HepG2 (cell line): ENCODE measurements around the gene LGALS13. TPM values are rescaled to one million over a fixed set of nuclear protein-coding genes. Genes with fewer than 3 reads are reported as not detected.

Source experiments
- ATAC-seq: fragments of 200-7000 bp; cut with Tn5 transposase; 3 replicates; pipeline ENCODE4 v1.9.1; 2020; ENCODE audit warnings: mild to moderate bottlenecking, moderate library complexity
- BruUV-seq: library from RNA; stranded (reverse); fragments of 400-500 nt; replicated peaks from 2 replicates; lab custom pipeline; 2021; lab: Mats Ljungman, UMichigan
- CTCF ChIA-PET: fragments of 300-600 bp; formaldehyde crosslinking; extraction: SDS; loops from one replicate; lab custom pipeline; 2021; ENCODE audit warnings: low total read pairs, inconsistent platforms, low intra/inter-chr PET ratio; lab: Yijun Ruan, JAX
- POLR2A ChIA-PET: fragments of 350-600 bp; sonication (Branson Sonifier 250); formaldehyde crosslinking; loops from one replicate; lab custom pipeline; 2020; ENCODE audit warnings: antibody characterized with exemption, inconsistent platforms; lab: Yijun Ruan, JAX
- DNase-seq: peaks from one replicate; pipeline ENCODE4 v3.0.0-alpha.2; 2015; ENCODE audit warnings: low spot score
- FAIRE-seq: peaks from 3 replicates; lab custom pipeline; 2011; peaks lifted over from hg19 to GRCh38; lab: Jason Lieb, UNC
- H2AFZ ChIP-seq: one replicate; pipeline ENCODE4 v1.6.1; 2011; ENCODE audit warnings: low read length, inconsistent platforms
- H3K27ac ChIP-seq: fragments of 300-600 bp; 3 replicates; pipeline ENCODE4 v1.8.0; 2011; ENCODE audit warnings: mixed run types, mild to moderate bottlenecking, mixed read lengths, low read length, inconsistent platforms; ENCODE audit not compliant: insufficient read depth; ENCODE audit errors: extremely low read length
- H3K27me3 ChIP-seq, 2 experiments: fragments of 200-600 bp in 1 of 2; 2 replicates in 1 of 2; 3 replicates in 1 of 2; pipeline versions ENCODE4 v1.6.0 to v1.8.0; 2011; ENCODE audit warnings: low read length in 2 of 2, mild to moderate bottlenecking in 2 of 2, moderate library complexity in 2 of 2, inconsistent platforms in 1 of 2; ENCODE audit not compliant: insufficient read depth in 2 of 2, control insufficient read depth in 1 of 2
- H3K36me3 ChIP-seq, 2 experiments: fragments of 200-600 bp in 1 of 2; replicated peaks in 1 of 2; 2 replicates in 1 of 2; 3 replicates in 1 of 2; pipeline versions ENCODE4 v1.5.1 to v1.8.0; 2011; ENCODE audit warnings: low read length in 2 of 2, inconsistent platforms in 1 of 2; ENCODE audit not compliant: insufficient read depth in 2 of 2, control insufficient read depth in 1 of 2
- H3K4me1 ChIP-seq: 2 replicates; pipeline ENCODE4 v1.5.1; 2012; ENCODE audit warnings: low read length, inconsistent platforms; ENCODE audit not compliant: insufficient read depth
- H3K4me2 ChIP-seq: 2 replicates; pipeline ENCODE4 v1.6.0; 2011; ENCODE audit warnings: low read depth, low read length, inconsistent platforms
- H3K4me3 ChIP-seq, 3 experiments: fragments of 200-600 bp in 1 of 3; sonication (generic), shearing (Covaris generic) in 1 of 3; replicated peaks in 1 of 3; 2 replicates each; pipeline ENCODE4 v1.5.1; 2011 to 2016; ENCODE audit warnings: low read length in 3 of 3, inconsistent platforms in 2 of 3, low read depth in 2 of 3, mild to moderate bottlenecking in 2 of 3, control low read depth in 1 of 3, mixed read lengths in 1 of 3; ENCODE audit not compliant: insufficient read depth in 1 of 3
- H3K79me2 ChIP-seq: one replicate; pipeline ENCODE4 v1.6.1; 2011; ENCODE audit warnings: low read length, inconsistent platforms; ENCODE audit not compliant: insufficient read depth
- H3K9ac ChIP-seq: 2 replicates; pipeline ENCODE4 v1.6.0; 2011; ENCODE audit warnings: mild to moderate bottlenecking, low read depth, low read length, inconsistent platforms; ENCODE audit not compliant: insufficient read depth
- H3K9me3 ChIP-seq: 2 replicates; pipeline ENCODE4 v1.5.1; 2012; ENCODE audit warnings: mild to moderate bottlenecking, low read length
- H4K20me1 ChIP-seq: 2 replicates; pipeline ENCODE4 v1.6.0; 2011; ENCODE audit warnings: inconsistent platforms, mild to moderate bottlenecking, low read length, moderate library complexity; ENCODE audit not compliant: insufficient read depth
- ARID5B ChIP-seq: IDR thresholded peaks from 2 replicates; pipeline ENCODE4 v1.4.0; 2020; ENCODE audit warnings: mild to moderate bottlenecking, missing genetic modification reagents
- CEBPB ChIP-seq: IDR thresholded peaks from 2 replicates; pipeline ENCODE4 v1.6.1; 2011; ENCODE audit warnings: low read depth, low read length, improper control_type of control experiment, borderline replicate concordance
- FOXA1 ChIP-seq, 2 experiments: fragments of 450-650 bp in 1 of 2; sonication (generic) in 1 of 2; formaldehyde crosslinking in 1 of 2; IDR thresholded peaks; 2 replicates each; pipeline versions ENCODE4 v1.4.0 to v1.6.1; 2016 to 2020; ENCODE audit warnings: missing genetic modification reagents in 1 of 2
- GATAD2A ChIP-seq: IDR thresholded peaks from 2 replicates; pipeline ENCODE4 v1.6.1; 2016
- HDAC2 ChIP-seq: sonication (generic); formaldehyde crosslinking; IDR thresholded peaks from 2 replicates; pipeline ENCODE4 v1.4.0; 2020; ENCODE audit warnings: missing genetic modification reagents
- HOXA3 ChIP-seq: sonication (generic); formaldehyde crosslinking; IDR thresholded peaks from 2 replicates; pipeline ENCODE4 v1.5.0; 2020; ENCODE audit warnings: missing genetic modification reagents
- IRF1 ChIP-seq: sonication (generic); formaldehyde crosslinking; IDR thresholded peaks from 2 replicates; pipeline ENCODE4 v1.4.0; 2020; ENCODE audit warnings: low read depth, mild to moderate bottlenecking, missing genetic modification reagents
- LCORL ChIP-seq, 2 experiments: fragments of 450-650 bp in 1 of 2; sonication (generic) in 1 of 2; formaldehyde crosslinking in 1 of 2; IDR thresholded peaks; 2 replicates each; pipeline versions ENCODE4 v1.5.0 to v1.6.1; 2017 to 2020; ENCODE audit warnings: antibody characterized with exemption in 1 of 2, missing genetic modification reagents in 1 of 2
- MAFF ChIP-seq: IDR thresholded peaks from 2 replicates; pipeline ENCODE4 v1.6.1; 2011; ENCODE audit warnings: low read depth, low read length, improper control_type of control experiment
- MIER2 ChIP-seq: IDR thresholded peaks from 2 replicates; pipeline ENCODE4 v1.6.1; 2016; ENCODE audit warnings: missing biosample characterization, missing genetic modification reagents
- POLR2AphosphoS2 ChIP-seq: IDR thresholded peaks from 2 replicates; pipeline ENCODE4 v1.6.1; 2011; ENCODE audit warnings: low read depth, low read length, improper control_type of control experiment
- SALL1 ChIP-seq: sonication (generic); formaldehyde crosslinking; IDR thresholded peaks from 2 replicates; pipeline ENCODE4 v1.8.0; 2022; ENCODE audit warnings: mild to moderate bottlenecking, missing genetic modification reagents
- SIX1 ChIP-seq: sonication (generic); formaldehyde crosslinking; IDR thresholded peaks from 2 replicates; pipeline ENCODE4 v1.4.0; 2020; ENCODE audit warnings: missing genetic modification reagents, borderline replicate concordance
- SIX4 ChIP-seq: sonication (generic); formaldehyde crosslinking; IDR thresholded peaks from 2 replicates; pipeline ENCODE4 v1.4.0; 2020; ENCODE audit warnings: missing genetic modification reagents
- ZNF281 ChIP-seq: sonication (generic); formaldehyde crosslinking; IDR thresholded peaks from 2 replicates; pipeline ENCODE4 v1.4.0; 2020; ENCODE audit warnings: missing genetic modification reagents, borderline replicate concordance
- ZNF292 ChIP-seq: sonication (generic); formaldehyde crosslinking; IDR thresholded peaks from 2 replicates; pipeline ENCODE4 v1.8.1; 2022; ENCODE audit warnings: mild to moderate bottlenecking, low read depth, missing genetic modification reagents, borderline replicate concordance
- WGBS: methylation state at CpG from one replicate; pipeline ENCODE4 v1.1.6; 2017; ENCODE audit warnings: low lambda C conversion rate; 5-methylcytosine and 5-hydroxymethylcytosine counted together
- in situ Hi-C: cut with HindIII; loops from 2 replicates; pipeline ENCODE4 v1.10.0; 2017; ENCODE audit warnings: low pct_unique_long_range_greater_than_20kb; ENCODE audit not compliant: extremely low pct_ligation_motif_present
- intact Hi-C: fragments of 100-400 bp; cut with micrococcal nuclease; formaldehyde crosslinking; loops from one replicate; pipeline ENCODE4 v1.10.0; 2022; ENCODE audit not compliant: unreplicated experiment
- polyA plus RNA-seq, 8 experiments: library from polyadenylated mRNA; depleted of rRNA in 3 of 8; stranded (reverse) in 7 of 8; unstranded in 1 of 8; fragments of >200 nt; fragmentation: Illumina TruSeq in 4 of 8; extraction: Trizol in 4 of 8; gene quantifications; 2 replicates each; pipeline versions ENCODE4 v1.2.1 to v1.2.3, GENCODE V29; 2011 to 2016; ENCODE audit warnings: low read depth in 4 of 8, missing spikeins in 1 of 8, mixed read lengths in 1 of 8; ENCODE audit not compliant: insufficient read depth in 1 of 8
- total RNA-seq, 5 experiments: library from RNA; depleted of rRNA; stranded (reverse); fragments of >200 nt; fragmentation: Illumina TruSeq; extraction: Trizol; gene quantifications; 2 replicates each; pipeline ENCODE4 v1.2.3, GENCODE V29; 2016; ENCODE audit warnings: low read depth in 1 of 5

Gene LGALS13
- total and polyA plus RNA-seq, 2 of the 13 experiments (the other 11 are each of a cell fraction or from before 2014, with no cell fraction given): not detected

GRCh38 chr19:39557811-39558623 lies 44.3 kb upstream of the LGALS13 start:
- ATAC-seq (peak; percentile 98), DNase-seq (peak; percentile 58), FAIRE-seq (peak; percentile 90)
- Histone ChIP-seq H4K20me1 (no peaks in the 10 kb centered on the region), H3K4me3 (peak overlapping the region; percentile 36 to 53 (median 43)), H3K36me3 (no peaks in the 10 kb centered on the region), H3K27me3 (no peaks in the 10 kb centered on the region), H3K79me2 (no peaks in the 10 kb centered on the region), H3K4me2 (peak overlapping the region; percentile 74), H2AFZ (peak overlapping the region; percentile 66), H3K9me3 (no peaks in the 10 kb centered on the region), H3K9ac (no peak overlapping the region), H3K27ac (no peak overlapping the region), H3K4me1 (peaks cover 26% of the 10 kb centered on the region)
- intact Hi-C loops (no loop called here), in situ Hi-C loops (no loop called here)
- ChIA-PET POLR2A (no interaction called here), CTCF (no interaction called here)
- 3% methylated on average over 5 of the region's 5 CpGs for WGBS
- no TSS peak for BruUV-seq
- 0 out of 2 replicates have a peak, but pooled peaks have one; percentile 13 for TF ChIP-seq SALL1 (CRISPR knock-in tag)
- peak; percentile 54; the same call in 1 of the 2 replicates for TF ChIP-seq ZNF292 (CRISPR knock-in tag)
- TF ChIP-seq HDAC2 (CRISPR knock-in tag): 0 out of 2 replicates have a peak, but pooled peaks have one; percentile 31
- no peak for TF ChIP-seq LCORL (IDR thresholded peaks at IDR 0.05)
- peak; percentile 39; the same call in 1 of the 2 replicates for TF ChIP-seq LCORL (CRISPR knock-in tag; IDR thresholded peaks at IDR 0.05)
- TF ChIP-seq IRF1 (CRISPR knock-in tag): peak; percentile 97
- TF ChIP-seq CEBPB: peak; percentile 33; the same call in 1 of the 2 replicates
- TF ChIP-seq ARID5B (CRISPR knock-in tag): 0 out of 2 replicates have a peak, but pooled peaks have one; percentile 11
- peak; percentile 93 for TF ChIP-seq SIX4 (CRISPR knock-in tag)
- TF ChIP-seq HOXA3 (CRISPR knock-in tag): no peak
- peak; percentile 21; the same call in 1 of the 2 replicates for TF ChIP-seq MIER2 (CRISPR knock-in tag)
- TF ChIP-seq MAFF: no peak
- TF ChIP-seq POLR2AphosphoS2: no peak
- TF ChIP-seq FOXA1 (IDR thresholded peaks at IDR 0.05): no peak
- peak; percentile 54 for TF ChIP-seq FOXA1 (CRISPR knock-in tag; IDR thresholded peaks at IDR 0.05)
- 0 out of 2 replicates have a peak, but pooled peaks have one; percentile 18 for TF ChIP-seq GATAD2A
- peak; percentile 92 for TF ChIP-seq SIX1 (CRISPR knock-in tag)
- no peak for TF ChIP-seq ZNF281 (CRISPR knock-in tag)
